Brain microvascular endothelial cell (primary cell): Measurements from ENCODE around the gene SLC38A10.

Experiments
- DNase-seq: peaks from one replicate; pipeline ENCODE4 v3.0.0-alpha.2; 2020
- H3K27ac ChIP-seq: fragments of 250-450 bp; sonication (Bioruptor Pico); 2 replicates; pipeline ENCODE4 v1.5.1; 2020; ENCODE audit warnings: mild to moderate bottlenecking, moderate library complexity
- H3K27me3 ChIP-seq: fragments of 250-450 bp; sonication (Bioruptor Pico); replicated peaks from 2 replicates; pipeline ENCODE4 v1.5.1; 2020; ENCODE audit warnings: mild to moderate bottlenecking
- H3K36me3 ChIP-seq: fragments of 250-450 bp; sonication (Bioruptor Pico); replicated peaks from 2 replicates; pipeline ENCODE4 v1.5.1; 2020; ENCODE audit warnings: mild to moderate bottlenecking
- H3K4me3 ChIP-seq: 2 replicates; pipeline ENCODE4 v1.5.1; 2011; ENCODE audit warnings: low read depth, mild to moderate bottlenecking, control low read depth, low read length, moderate library complexity
- CTCF ChIP-seq: IDR thresholded peaks from 2 replicates; pipeline ENCODE4 v1.5.1; 2011; ENCODE audit warnings: low read depth, mild to moderate bottlenecking, moderate library complexity, low read length, control low read depth, inconsistent platforms; ENCODE audit errors: missing control alignments
- in situ Hi-C: cut with HindIII; loops from 2 replicates; pipeline ENCODE4 v1.10.0; 2017; ENCODE audit warnings: low sequenced_read_pairs, low pct_ligation_motif_present

The SLC38A10 gene

GRCh38 chr17:81315885-81316391 lies 20.8 kb upstream of the SLC38A10 start:
- no peaks in the 10 kb centered on the region for H3K36me3 ChIP-seq
- in situ Hi-C loops, result no loop called here
- H3K4me3 ChIP-seq, result no peak overlapping the region
- no peaks in the 10 kb centered on the region for H3K27me3 ChIP-seq
- no peak for TF ChIP-seq CTCF
- DNase-seq, result no peak
- H3K27ac ChIP-seq, result no peak overlapping the region

- no peak overlapping the region for H3K27ac ChIP-seq
- no peak for DNase-seq
- H3K36me3 ChIP-seq, result no peaks in the 10 kb centered on the region
- no peaks in the 10 kb centered on the region for H3K27me3 ChIP-seq
- no peak overlapping the region for H3K4me3 ChIP-seq
- in situ Hi-C loops, result no loop called here
- no peak for TF ChIP-seq CTCF
These were observed 20.2 kb upstream of the SLC38A10 start for GRCh38 chr17:81315129-81315884.

GRCh38 chr17:81314398-81315081 lies 19.4 kb upstream of the SLC38A10 start:
- Histone ChIP-seq H3K27me3 (no peaks in the 10 kb centered on the region), H3K4me3 (no peak overlapping the region), H3K27ac (no peak overlapping the region), H3K36me3 (no peaks in the 10 kb centered on the region)
- DNase-seq, result no peak
- TF ChIP-seq CTCF, result no peak
- in situ Hi-C loops, result no loop called here

GRCh38 chr17:81313776-81314397 lies 18.8 kb upstream of the SLC38A10 start:
- TF ChIP-seq CTCF, result no peak
- H3K27me3 ChIP-seq, result no peaks in the 10 kb centered on the region
- no peak overlapping the region for H3K4me3 ChIP-seq
- in situ Hi-C loops, result no loop called here
- no peaks in the 10 kb centered on the region for H3K36me3 ChIP-seq
- H3K27ac ChIP-seq, result no peak overlapping the region
- no peak for DNase-seq

GRCh38 chr17:81312624-81313325 lies 17.7 kb upstream of the SLC38A10 start:
- Histone ChIP-seq H3K27me3 (no peaks in the 10 kb centered on the region), H3K27ac (no peak overlapping the region), H3K4me3 (no peak overlapping the region), H3K36me3 (no peaks in the 10 kb centered on the region)
- TF ChIP-seq CTCF, result no peak
- DNase-seq, result no peak
- in situ Hi-C loops, result no loop called here
